GM23338 (cell line): Measurements from ENCODE around the gene OIT3. TPM values are rescaled to one million over a fixed set of nuclear protein-coding genes. Genes with fewer than 3 reads are reported as not detected.

ENCODE experiments used
- ATAC-seq: fragments of 200-7000 bp; cut with Tn5 transposase; 3 replicates; pipeline ENCODE4 v1.9.1; 2020
- DNase-seq: peaks from one replicate; pipeline ENCODE4 v3.0.0-alpha.2; 2015; ENCODE audit warnings: low spot score
- H2AFZ ChIP-seq: fragments of 200-600 bp; sonication (generic); 2 replicates; pipeline ENCODE4 v1.8.0; 2016; ENCODE audit warnings: antibody characterized with exemption, mild to moderate bottlenecking, moderate library complexity
- H3F3A ChIP-seq: fragments of 200-600 bp; sonication (generic); replicated peaks from 2 replicates; pipeline ENCODE4 v1.8.0; 2017; ENCODE audit warnings: antibody characterized with exemption, mixed run types, low read depth
- H3K27ac ChIP-seq: fragments of 200-600 bp; sonication (generic); 2 replicates; pipeline ENCODE4 v1.6.1; 2016; ENCODE audit warnings: low read depth
- H3K27me3 ChIP-seq: fragments of 200-600 bp; sonication (generic); 2 replicates; pipeline ENCODE4 v1.8.0; 2016; ENCODE audit warnings: mild to moderate bottlenecking, mixed run types, moderate library complexity; ENCODE audit not compliant: insufficient read depth
- H3K36me3 ChIP-seq: fragments of 200-600 bp; sonication (generic); 2 replicates; pipeline ENCODE4 v1.8.0; 2016; ENCODE audit warnings: mild to moderate bottlenecking; ENCODE audit not compliant: insufficient read depth
- H3K4me1 ChIP-seq: fragments of 200-600 bp; sonication (generic); 2 replicates; pipeline ENCODE4 v1.8.0; 2016; ENCODE audit warnings: mild to moderate bottlenecking, moderate library complexity; ENCODE audit not compliant: insufficient read depth
- H3K4me2 ChIP-seq: fragments of 200-600 bp; sonication (generic); 2 replicates; pipeline ENCODE4 v1.7.1; 2017; ENCODE audit warnings: mixed run types
- H3K4me3 ChIP-seq: fragments of 200-600 bp; sonication (generic); 2 replicates; pipeline ENCODE4 v1.6.1; 2016; ENCODE audit warnings: mixed run types
- H3K79me2 ChIP-seq: fragments of 200-600 bp; sonication (generic); replicated peaks from 2 replicates; pipeline ENCODE4 v1.8.0; 2017; ENCODE audit warnings: mild to moderate bottlenecking; ENCODE audit not compliant: insufficient read depth
- H3K9me2 ChIP-seq: fragments of 200-600 bp; sonication (generic); 2 replicates; pipeline ENCODE4 v1.8.0; 2017; ENCODE audit not compliant: insufficient read depth
- H4K20me1 ChIP-seq: fragments of 200-600 bp; sonication (generic); replicated peaks from 2 replicates; pipeline ENCODE4 v1.8.0; 2017; ENCODE audit warnings: mild to moderate bottlenecking; ENCODE audit not compliant: insufficient read depth
- H3K27ac Mint-ChIP-seq: 2 replicates; pipeline ENCODE4 v1.8.0; 2020; ENCODE audit warnings: inconsistent platforms, mild to moderate bottlenecking, moderate library complexity, mixed read lengths
- H3K27me3 Mint-ChIP-seq: 3 replicates; pipeline ENCODE4 v1.8.0; 2022; ENCODE audit warnings: low read depth, mild to moderate bottlenecking, moderate library complexity, mixed read lengths, inconsistent platforms; ENCODE audit not compliant: insufficient read depth, poor library complexity
- H3K36me3 Mint-ChIP-seq: 3 replicates; pipeline ENCODE4 v1.8.0; 2021; ENCODE audit warnings: low read depth, mild to moderate bottlenecking, inconsistent platforms, moderate library complexity, mixed read lengths
- H3K4me1 Mint-ChIP-seq: 3 replicates; pipeline ENCODE4 v1.8.0; 2020; ENCODE audit warnings: mild to moderate bottlenecking, inconsistent platforms, mixed read lengths
- H3K4me3 Mint-ChIP-seq: 3 replicates; pipeline ENCODE4 v1.8.0; 2021; ENCODE audit warnings: moderate library complexity, mild to moderate bottlenecking, inconsistent platforms, mixed read lengths
- H3K9me3 Mint-ChIP-seq: 3 replicates; pipeline ENCODE4 v1.8.0; 2020; ENCODE audit warnings: moderate library complexity, mild to moderate bottlenecking, inconsistent platforms, mixed read lengths
- CREB1 ChIP-seq: fragments of 250-450 bp; sonication (Bioruptor Pico); IDR thresholded peaks from 2 replicates; pipeline ENCODE4 v1.5.0; 2020; ENCODE audit warnings: low read depth, mild to moderate bottlenecking, moderate library complexity
- ETS1 ChIP-seq: IDR thresholded peaks from 2 replicates; pipeline ENCODE4 v1.6.1; 2016; ENCODE audit warnings: antibody characterized with exemption
- EZH2 ChIP-seq: fragments of 200-600 bp; sonication (generic); IDR thresholded peaks from one replicate; pipeline ENCODE4 v1.8.0; 2017; ENCODE audit warnings: antibody characterized with exemption, mild to moderate bottlenecking, low read depth; ENCODE audit not compliant: unreplicated experiment
- EZH2phosphoT487 ChIP-seq: fragments of 200-600 bp; sonication (generic); IDR thresholded peaks from one replicate; pipeline ENCODE4 v1.8.1; 2018; ENCODE audit warnings: antibody characterized with exemption; ENCODE audit not compliant: unreplicated experiment
- JUNB ChIP-seq: IDR thresholded peaks from one replicate; pipeline ENCODE4 v1.6.1; 2016; ENCODE audit warnings: antibody characterized with exemption; ENCODE audit not compliant: unreplicated experiment
- NANOG ChIP-seq: IDR thresholded peaks from 2 replicates; pipeline ENCODE4 v1.6.1; 2016; ENCODE audit warnings: antibody characterized with exemption, borderline replicate concordance
- POLR2AphosphoS5 ChIP-seq: IDR thresholded peaks from 2 replicates; pipeline ENCODE4 v1.6.1; 2016; ENCODE audit warnings: antibody characterized with exemption, low read depth
- STAT1 ChIP-seq: IDR thresholded peaks from one replicate; pipeline ENCODE4 v1.6.1; 2016; ENCODE audit warnings: antibody characterized with exemption; ENCODE audit not compliant: unreplicated experiment
- ZNF114 ChIP-seq: fragments of 250-450 bp; sonication (Bioruptor Pico); IDR thresholded peaks from 2 replicates; pipeline ENCODE4 v1.5.0; 2020; ENCODE audit warnings: mild to moderate bottlenecking, moderate library complexity
- ZNF331 ChIP-seq: fragments of 250-450 bp; sonication (Bioruptor Pico); IDR thresholded peaks from 2 replicates; pipeline ENCODE4 v1.5.0; 2020; ENCODE audit warnings: low read depth, mild to moderate bottlenecking, moderate library complexity
- ZNF462 ChIP-seq: fragments of 250-450 bp; sonication (Bioruptor Pico); IDR thresholded peaks from 2 replicates; pipeline ENCODE4 v1.5.0; 2020; ENCODE audit warnings: mild to moderate bottlenecking, moderate library complexity
- polyA plus RNA-seq: library from polyadenylated mRNA; unstranded; fragments of >200 nt; fragmentation: Nextera tagmentation; extraction: Ambion mirVana; gene quantifications from 2 replicates; pipeline ENCODE4 v1.2.1, GENCODE V29; 2016
- total RNA-seq: library from RNA; depleted of rRNA; stranded (reverse); fragments of >200 nt; shearing (Covaris generic); gene quantifications from 2 replicates; pipeline ENCODE4 v1.2.3, GENCODE V29; 2014
- TF ChIP-seq, protein P1 (sequence below): IDR thresholded peaks from one replicate; pipeline ENCODE4 v1.6.1; 2018; ENCODE audit warnings: antibody characterized with exemption; ENCODE audit not compliant: unreplicated experiment
- TF ChIP-seq, protein P2 (sequence below), 2 experiments: fragments of 200-600 bp in 1 of 2; sonication (generic) in 1 of 2; conservative IDR thresholded peaks; 2 replicates each; pipeline versions ENCODE4 v1.5.1 to v1.6.1; 2016 to 2017; ENCODE audit warnings: antibody characterized with exemption in 2 of 2, low read depth in 2 of 2, mild to moderate bottlenecking in 2 of 2, moderate library complexity in 1 of 2

OIT3 gene
- total and polyA plus RNA-seq, 2 experiments from 2014 or later = not detected

GRCh38 chr10:72981028-72981881 is 87.7 kb downstream of the OIT3 start:
- no peak overlapping the region for H3K4me3 ChIP-seq
- TF ChIP-seq, protein P1, sequence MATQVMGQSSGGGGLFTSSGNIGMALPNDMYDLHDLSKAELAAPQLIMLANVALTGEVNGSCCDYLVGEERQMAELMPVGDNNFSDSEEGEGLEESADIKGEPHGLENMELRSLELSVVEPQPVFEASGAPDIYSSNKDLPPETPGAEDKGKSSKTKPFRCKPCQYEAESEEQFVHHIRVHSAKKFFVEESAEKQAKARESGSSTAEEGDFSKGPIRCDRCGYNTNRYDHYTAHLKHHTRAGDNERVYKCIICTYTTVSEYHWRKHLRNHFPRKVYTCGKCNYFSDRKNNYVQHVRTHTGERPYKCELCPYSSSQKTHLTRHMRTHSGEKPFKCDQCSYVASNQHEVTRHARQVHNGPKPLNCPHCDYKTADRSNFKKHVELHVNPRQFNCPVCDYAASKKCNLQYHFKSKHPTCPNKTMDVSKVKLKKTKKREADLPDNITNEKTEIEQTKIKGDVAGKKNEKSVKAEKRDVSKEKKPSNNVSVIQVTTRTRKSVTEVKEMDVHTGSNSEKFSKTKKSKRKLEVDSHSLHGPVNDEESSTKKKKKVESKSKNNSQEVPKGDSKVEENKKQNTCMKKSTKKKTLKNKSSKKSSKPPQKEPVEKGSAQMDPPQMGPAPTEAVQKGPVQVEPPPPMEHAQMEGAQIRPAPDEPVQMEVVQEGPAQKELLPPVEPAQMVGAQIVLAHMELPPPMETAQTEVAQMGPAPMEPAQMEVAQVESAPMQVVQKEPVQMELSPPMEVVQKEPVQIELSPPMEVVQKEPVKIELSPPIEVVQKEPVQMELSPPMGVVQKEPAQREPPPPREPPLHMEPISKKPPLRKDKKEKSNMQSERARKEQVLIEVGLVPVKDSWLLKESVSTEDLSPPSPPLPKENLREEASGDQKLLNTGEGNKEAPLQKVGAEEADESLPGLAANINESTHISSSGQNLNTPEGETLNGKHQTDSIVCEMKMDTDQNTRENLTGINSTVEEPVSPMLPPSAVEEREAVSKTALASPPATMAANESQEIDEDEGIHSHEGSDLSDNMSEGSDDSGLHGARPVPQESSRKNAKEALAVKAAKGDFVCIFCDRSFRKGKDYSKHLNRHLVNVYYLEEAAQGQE = no peak
- no peak for TF ChIP-seq JUNB
- no peak for TF ChIP-seq CREB1 (CRISPR knock-in tag)
- no peak for TF ChIP-seq NANOG
- no peak for TF ChIP-seq EZH2phosphoT487
- TF ChIP-seq EZH2 = no peak
- TF ChIP-seq, protein P2, sequence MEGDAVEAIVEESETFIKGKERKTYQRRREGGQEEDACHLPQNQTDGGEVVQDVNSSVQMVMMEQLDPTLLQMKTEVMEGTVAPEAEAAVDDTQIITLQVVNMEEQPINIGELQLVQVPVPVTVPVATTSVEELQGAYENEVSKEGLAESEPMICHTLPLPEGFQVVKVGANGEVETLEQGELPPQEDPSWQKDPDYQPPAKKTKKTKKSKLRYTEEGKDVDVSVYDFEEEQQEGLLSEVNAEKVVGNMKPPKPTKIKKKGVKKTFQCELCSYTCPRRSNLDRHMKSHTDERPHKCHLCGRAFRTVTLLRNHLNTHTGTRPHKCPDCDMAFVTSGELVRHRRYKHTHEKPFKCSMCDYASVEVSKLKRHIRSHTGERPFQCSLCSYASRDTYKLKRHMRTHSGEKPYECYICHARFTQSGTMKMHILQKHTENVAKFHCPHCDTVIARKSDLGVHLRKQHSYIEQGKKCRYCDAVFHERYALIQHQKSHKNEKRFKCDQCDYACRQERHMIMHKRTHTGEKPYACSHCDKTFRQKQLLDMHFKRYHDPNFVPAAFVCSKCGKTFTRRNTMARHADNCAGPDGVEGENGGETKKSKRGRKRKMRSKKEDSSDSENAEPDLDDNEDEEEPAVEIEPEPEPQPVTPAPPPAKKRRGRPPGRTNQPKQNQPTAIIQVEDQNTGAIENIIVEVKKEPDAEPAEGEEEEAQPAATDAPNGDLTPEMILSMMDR (conservative IDR thresholded peaks at IDR 0.05; ENCODE audit: low read depth in 2 of 2) = no peak
- TF ChIP-seq ETS1 = no peak
- no peak for TF ChIP-seq STAT1
- TF ChIP-seq POLR2AphosphoS5 = no peak
- TF ChIP-seq ZNF114 (CRISPR knock-in tag) = no peak
- TF ChIP-seq ZNF462 (CRISPR knock-in tag) = no peak
- TF ChIP-seq ZNF331 = no peak
- no peak overlapping the region for H3K4me2 ChIP-seq
- Mint-ChIP-seq H3K27ac (no peak overlapping the region), H3K36me3 (peaks cover 13% of the 10 kb centered on the region), H3K4me1 (no peaks in the 10 kb centered on the region), H3K4me3 (no peak overlapping the region), H3K27me3 (peaks cover 1% of the 10 kb centered on the region), H3K9me3 (peaks cover 37% of the 10 kb centered on the region)
- no peaks in the 10 kb centered on the region for H3K27me3 ChIP-seq
- no peaks in the 10 kb centered on the region for H3F3A ChIP-seq
- no peaks in the 10 kb centered on the region for H3K9me2 ChIP-seq
- H3K36me3 ChIP-seq = peaks cover 2% of the 10 kb centered on the region; the same call in 1 of the 2 replicates
- no peaks in the 10 kb centered on the region for H3K4me1 ChIP-seq
- H2AFZ ChIP-seq = no peak overlapping the region
- no peak overlapping the region for H3K27ac ChIP-seq
- no peak for DNase-seq
- no peaks in the 10 kb centered on the region for H3K79me2 ChIP-seq
- H4K20me1 ChIP-seq = no peaks in the 10 kb centered on the region
- peak; percentile 62; the same call in 2 of the 3 replicates for ATAC-seq
